HG03457 (cell line): ENCODE data around the gene MLLT1.
"Not testable (repeated sequence)": the region's sequence is repeated elsewhere in the genome, so short reads cannot be mapped to it uniquely, and the experiment has no call there.

ENCODE experiments used
- ATAC-seq: cut with Tn5 transposase; IDR thresholded peaks from one replicate; pipeline ENCODE4 v1.9.1; 2021; ENCODE audit warnings: moderate number of reproducible peaks; ENCODE audit not compliant: unreplicated experiment

Gene MLLT1

GRCh38 chr19:6279931-6280591, at the start of gene MLLT1:
Gene MLLT1 (minus strand): TSS chr19:6279975. CDS start chr19:6279784, 191 bp downstream.
- ATAC-seq: peak; percentile 70

- no peak for ATAC-seq
These were observed 47.0 kb upstream of the MLLT1 start for GRCh38 chr19:6326815-6327214.

- ATAC-seq: no peak
These were observed 45.8 kb upstream of the MLLT1 start for GRCh38 chr19:6325614-6326013.

GRCh38 chr19:6324757-6325156, 45.0 kb upstream of the MLLT1 start:
- no peak for ATAC-seq

GRCh38 chr19:6322284-6322683, 42.5 kb upstream of the MLLT1 start:
- no peak for ATAC-seq

GRCh38 chr19:6319376-6319775, 39.6 kb upstream of the MLLT1 start:
- ATAC-seq: no peak

GRCh38 chr19:6318772-6319171, 39.0 kb upstream of the MLLT1 start:
- ATAC-seq: no peak

GRCh38 chr19:6315646-6316045, 35.9 kb upstream of the MLLT1 start:
- ATAC-seq: not testable (repeated sequence)

GRCh38 chr19:6313398-6313969, 33.7 kb upstream of the MLLT1 start:
- ATAC-seq: no peak

- ATAC-seq: no peak
These were observed 32.2 kb upstream of the MLLT1 start for GRCh38 chr19:6312018-6312417.

GRCh38 chr19:6298413-6298812, 18.6 kb upstream of the MLLT1 start:
- ATAC-seq: no peak

- ATAC-seq: no peak
These were observed 17.4 kb upstream of the MLLT1 start for GRCh38 chr19:6297202-6297601.

GRCh38 chr19:6292006-6292405, 12.2 kb upstream of the MLLT1 start:
- ATAC-seq: no peak

- no peak for ATAC-seq
These were observed 9.0 kb upstream of the MLLT1 start for GRCh38 chr19:6288737-6289136.

GRCh38 chr19:6287269-6287885, 7.6 kb upstream of the MLLT1 start:
- ATAC-seq: no peak

- ATAC-seq: no peak
These were observed 6.9 kb upstream of the MLLT1 start for GRCh38 chr19:6286676-6287075.

GRCh38 chr19:6282393-6282792, 2.6 kb upstream of the MLLT1 start:
- ATAC-seq: not testable (repeated sequence)

- peak; percentile 35 for ATAC-seq
These were observed 200 bp downstream of the MLLT1 start for GRCh38 chr19:6279620-6279930.

GRCh38 chr19:6278740-6279619, 795 bp downstream of the MLLT1 start:
- ATAC-seq: no peak

- no peak for ATAC-seq
These were observed 1.7 kb downstream of the MLLT1 start for GRCh38 chr19:6278051-6278450.

- no peak for ATAC-seq
These were observed 3.3 kb downstream of the MLLT1 start for GRCh38 chr19:6276447-6276846.
